Right lobe of liver (tissue), 4 donors: Measurements from ENCODE around the gene TTI1.

ENCODE experiments used
- POLR2A ChIP-seq: fragments of 450-650 bp; IDR thresholded peaks from one replicate; pipeline ENCODE4 v1.6.1; 2017; ENCODE audit warnings: antibody characterized with exemption, mild to moderate bottlenecking
- TF ChIP-seq, protein P1 (sequence below), 4 donors: fragments of 200-600 bp in 3 of 4; fragments of 450-650 bp in 1 of 4; IDR thresholded peaks; one replicate each; pipeline versions ENCODE4 v1.5.1 to v1.8.0; 2016 to 2022; ENCODE audit warnings: antibody characterized with exemption in 4 of 4, mild to moderate bottlenecking in 2 of 4
- donor health status: DM: no; HTN: no; CAD: no.
- donor health status: DM: no; HTN: no; CAD: no.
- donor health status: DM: no; HTN: yes; CAD: no.

DNA sequence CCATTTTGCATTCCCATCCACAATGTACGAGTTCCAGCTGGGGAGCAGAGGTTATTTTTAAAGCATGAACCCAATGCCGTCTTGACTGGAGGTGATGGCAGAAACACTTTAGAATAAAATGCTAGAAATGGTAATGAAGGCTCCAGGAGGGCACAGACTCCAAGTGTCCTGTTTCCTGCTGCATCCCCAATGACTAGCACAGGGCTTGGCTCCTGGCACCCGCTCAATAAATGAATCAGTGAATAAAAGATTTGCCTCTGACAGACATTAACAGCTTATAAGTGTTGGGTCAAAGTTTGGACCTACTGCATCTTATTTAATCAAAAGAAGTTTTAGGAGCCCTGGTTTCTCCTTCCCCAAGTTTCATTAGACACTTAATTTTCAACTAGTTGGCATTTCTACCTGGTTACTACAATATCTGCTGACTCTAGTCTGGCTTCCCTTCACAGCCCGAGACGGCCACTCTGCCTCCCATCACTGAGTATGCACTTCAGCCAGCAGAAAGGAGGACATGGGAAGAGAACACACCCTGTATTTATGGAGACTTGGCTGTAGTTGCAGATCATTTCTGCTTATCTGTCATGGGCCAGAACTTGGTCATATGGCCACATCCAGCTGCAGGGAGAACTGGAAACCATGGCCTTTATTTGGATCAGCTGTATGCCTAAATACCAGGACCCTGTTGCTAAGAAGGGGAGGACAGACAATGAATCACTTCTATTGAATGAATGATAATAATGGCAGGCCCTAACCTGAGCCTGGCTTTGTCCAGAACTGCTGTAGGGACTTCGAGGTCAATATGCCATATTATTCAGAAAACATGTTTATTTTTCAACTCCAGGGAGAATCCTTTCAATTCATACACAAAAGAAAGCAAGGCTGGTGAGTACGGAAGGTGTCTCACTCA lies 63.1 kb downstream of the TTI1 start:
- TF ChIP-seq, protein P1, sequence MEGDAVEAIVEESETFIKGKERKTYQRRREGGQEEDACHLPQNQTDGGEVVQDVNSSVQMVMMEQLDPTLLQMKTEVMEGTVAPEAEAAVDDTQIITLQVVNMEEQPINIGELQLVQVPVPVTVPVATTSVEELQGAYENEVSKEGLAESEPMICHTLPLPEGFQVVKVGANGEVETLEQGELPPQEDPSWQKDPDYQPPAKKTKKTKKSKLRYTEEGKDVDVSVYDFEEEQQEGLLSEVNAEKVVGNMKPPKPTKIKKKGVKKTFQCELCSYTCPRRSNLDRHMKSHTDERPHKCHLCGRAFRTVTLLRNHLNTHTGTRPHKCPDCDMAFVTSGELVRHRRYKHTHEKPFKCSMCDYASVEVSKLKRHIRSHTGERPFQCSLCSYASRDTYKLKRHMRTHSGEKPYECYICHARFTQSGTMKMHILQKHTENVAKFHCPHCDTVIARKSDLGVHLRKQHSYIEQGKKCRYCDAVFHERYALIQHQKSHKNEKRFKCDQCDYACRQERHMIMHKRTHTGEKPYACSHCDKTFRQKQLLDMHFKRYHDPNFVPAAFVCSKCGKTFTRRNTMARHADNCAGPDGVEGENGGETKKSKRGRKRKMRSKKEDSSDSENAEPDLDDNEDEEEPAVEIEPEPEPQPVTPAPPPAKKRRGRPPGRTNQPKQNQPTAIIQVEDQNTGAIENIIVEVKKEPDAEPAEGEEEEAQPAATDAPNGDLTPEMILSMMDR (IDR thresholded peaks at IDR 0.05): no peak
- no peak for TF ChIP-seq POLR2A
